Fibroblast of lung (primary cell): ENCODE results near the gene PYCARD.

ENCODE experiments used
- EZH2 ChIP-seq: IDR thresholded peaks from 2 replicates; pipeline ENCODE4 v1.5.1; 2012; ENCODE audit warnings: low read length, control low read depth, mild to moderate bottlenecking; ENCODE audit errors: missing control alignments
- TF ChIP-seq, protein P1 (sequence below), 2 donors: IDR thresholded peaks in 1 of 2; conservative IDR thresholded peaks in 1 of 2; 1 replicate in 1 of 2; 2 replicates in 1 of 2; pipeline ENCODE4 v1.5.1; 2011 to 2012; ENCODE audit warnings: low read length in 2 of 2, control low read depth in 1 of 2, inconsistent platforms in 1 of 2, low read depth in 1 of 2, mild to moderate bottlenecking in 1 of 2

DNA sequence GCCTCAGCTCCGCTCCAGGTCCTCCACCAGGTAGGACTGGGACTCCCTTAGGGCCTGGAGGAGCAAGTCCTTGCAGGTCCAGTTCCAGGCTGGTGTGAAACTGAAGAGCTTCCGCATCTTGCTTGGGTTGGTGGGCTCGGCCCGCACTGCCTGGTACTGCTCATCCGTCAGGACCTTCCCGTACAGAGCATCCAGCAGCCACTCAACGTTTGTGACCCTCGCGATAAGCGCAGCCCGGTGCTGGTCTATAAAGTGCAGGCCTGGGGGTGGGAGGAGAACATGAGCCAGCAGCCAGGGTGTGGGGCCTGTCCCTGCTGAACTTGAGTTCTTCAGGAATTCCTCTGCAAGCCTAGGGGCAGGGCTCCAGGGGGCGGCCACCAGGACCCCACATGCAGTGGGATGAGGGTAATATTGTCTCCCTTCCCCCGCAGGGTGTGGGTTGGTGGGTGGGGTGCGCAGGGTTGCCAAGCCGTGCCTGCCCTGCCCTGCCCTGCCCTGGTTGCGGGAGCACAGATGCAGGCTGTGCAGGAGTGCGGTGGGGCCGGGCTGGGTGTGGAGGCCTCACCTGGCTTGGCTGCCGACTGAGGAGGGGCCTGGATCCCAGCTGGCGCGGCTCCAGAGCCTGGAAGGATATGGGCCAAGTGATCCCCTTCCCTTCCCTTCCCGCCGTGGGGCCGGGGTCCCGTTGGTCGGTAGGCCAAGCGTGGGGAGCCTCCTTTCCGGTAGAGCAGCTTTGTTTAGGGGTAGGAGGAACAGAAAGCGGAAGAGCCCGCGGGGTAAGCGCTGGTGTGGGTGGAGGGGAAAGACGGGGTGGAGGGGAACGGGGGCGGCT is 762 bp downstream of the PYCARD start:
- TF ChIP-seq, protein P1, sequence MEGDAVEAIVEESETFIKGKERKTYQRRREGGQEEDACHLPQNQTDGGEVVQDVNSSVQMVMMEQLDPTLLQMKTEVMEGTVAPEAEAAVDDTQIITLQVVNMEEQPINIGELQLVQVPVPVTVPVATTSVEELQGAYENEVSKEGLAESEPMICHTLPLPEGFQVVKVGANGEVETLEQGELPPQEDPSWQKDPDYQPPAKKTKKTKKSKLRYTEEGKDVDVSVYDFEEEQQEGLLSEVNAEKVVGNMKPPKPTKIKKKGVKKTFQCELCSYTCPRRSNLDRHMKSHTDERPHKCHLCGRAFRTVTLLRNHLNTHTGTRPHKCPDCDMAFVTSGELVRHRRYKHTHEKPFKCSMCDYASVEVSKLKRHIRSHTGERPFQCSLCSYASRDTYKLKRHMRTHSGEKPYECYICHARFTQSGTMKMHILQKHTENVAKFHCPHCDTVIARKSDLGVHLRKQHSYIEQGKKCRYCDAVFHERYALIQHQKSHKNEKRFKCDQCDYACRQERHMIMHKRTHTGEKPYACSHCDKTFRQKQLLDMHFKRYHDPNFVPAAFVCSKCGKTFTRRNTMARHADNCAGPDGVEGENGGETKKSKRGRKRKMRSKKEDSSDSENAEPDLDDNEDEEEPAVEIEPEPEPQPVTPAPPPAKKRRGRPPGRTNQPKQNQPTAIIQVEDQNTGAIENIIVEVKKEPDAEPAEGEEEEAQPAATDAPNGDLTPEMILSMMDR (conservative IDR thresholded peaks at IDR 0.05 in 1 of 2, IDR thresholded peaks at IDR 0.05 in 1 of 2; ENCODE audit: low read depth in 1 of 2, low read length in 2 of 2) = no peak
- TF ChIP-seq EZH2 = no peak
